NCI-H748 (cell line): ENCODE data around the gene XAGE3.
"Not testable (repeated sequence)": the region's sequence is repeated elsewhere in the genome, so short reads cannot be mapped to it uniquely, and the experiment has no call there.

Experiments
- DNase-seq: peaks from one replicate; lab custom pipeline; 2025; ENCODE audit not compliant: unreplicated experiment; lab: John Stamatoyannopoulos, UW

XAGE3 gene, protein sequence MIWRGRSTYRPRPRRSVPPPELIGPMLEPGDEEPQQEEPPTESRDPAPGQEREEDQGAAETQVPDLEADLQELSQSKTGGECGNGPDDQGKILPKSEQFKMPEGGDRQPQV

DNA sequence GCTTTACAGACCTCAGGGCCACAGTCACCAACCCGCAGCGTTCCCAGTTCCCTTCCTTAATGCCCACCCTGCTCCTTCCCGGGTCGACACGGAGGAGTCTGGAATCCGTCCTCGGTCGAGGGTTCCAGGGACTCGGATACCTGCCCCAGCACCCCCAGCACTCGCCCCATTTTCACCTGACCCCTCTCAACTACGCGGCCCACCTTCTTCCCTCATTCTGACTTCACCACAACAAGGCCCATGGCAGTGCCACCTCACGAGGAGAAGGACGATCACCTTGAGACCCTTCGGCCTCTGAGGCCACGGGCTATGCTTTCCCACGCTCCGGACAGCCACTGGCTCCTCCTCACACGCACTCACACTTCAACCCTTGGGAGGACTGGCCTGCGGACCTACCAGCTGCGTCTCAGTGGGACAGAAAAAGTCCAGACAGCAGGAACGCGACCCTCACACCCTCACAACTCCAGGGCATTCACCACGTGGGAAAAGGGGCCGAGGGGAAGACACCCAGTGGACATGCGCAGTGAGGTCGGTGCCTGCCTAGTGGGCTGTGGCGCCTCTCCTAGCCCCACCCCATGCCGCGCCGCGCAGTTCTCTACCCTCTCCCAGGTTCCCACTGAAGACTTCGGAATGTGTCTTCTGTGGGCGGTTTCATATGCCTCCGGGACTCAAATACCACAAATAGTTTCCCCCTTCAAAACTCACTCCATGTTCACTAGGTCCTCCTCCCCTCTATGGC, at the start of gene XAGE3:
Gene XAGE3, minus strand, starts transcription at position 474 of the 739 bp plus-strand sequence. CDS start 950 bp downstream, outside the sequence.
- DNase-seq = no peak

DNA sequence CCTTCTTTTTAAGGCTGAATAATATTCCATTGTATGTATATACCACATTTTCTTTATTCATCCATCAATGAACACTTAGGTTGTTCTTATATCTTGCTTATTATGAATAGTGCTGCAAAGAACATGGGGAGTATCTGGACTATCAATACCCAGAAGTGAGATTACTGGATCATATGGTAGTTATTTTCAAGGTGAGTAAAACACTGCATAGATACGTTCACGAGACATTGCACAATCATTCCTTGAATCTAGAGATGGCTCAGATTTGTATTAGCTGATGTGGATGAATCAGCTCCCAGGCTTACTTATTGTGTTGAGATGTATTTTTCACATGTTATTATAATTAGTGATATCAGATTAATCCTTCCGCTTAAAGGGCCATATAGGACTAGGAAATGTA, 46.8 kb upstream of the XAGE3 start:
- not testable (repeated sequence) for DNase-seq

DNA sequence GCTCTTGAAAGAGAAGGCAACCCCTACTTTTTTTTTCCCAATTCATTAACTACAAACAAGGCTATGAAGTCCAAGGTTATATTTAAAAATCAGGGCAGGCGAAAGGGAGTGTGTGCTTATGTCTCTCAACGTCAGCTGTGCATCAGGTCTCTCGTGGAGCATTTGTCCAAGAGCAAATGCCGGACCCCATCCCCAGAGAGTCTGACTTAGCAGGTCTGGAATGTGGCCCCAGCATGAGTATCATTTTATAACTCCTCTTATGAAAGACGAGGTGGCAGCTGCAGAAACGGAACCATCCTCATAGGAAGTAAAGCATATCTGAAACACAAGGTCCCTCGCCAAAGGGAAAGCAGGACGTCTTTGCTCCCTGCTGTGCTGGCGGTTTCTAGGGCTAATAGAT, 45.8 kb upstream of the XAGE3 start:
- DNase-seq = not testable (repeated sequence)

- not testable (repeated sequence) for DNase-seq
These were observed 41.6 kb upstream of the XAGE3 start for GRCh38 chrX:52909313-52909969.

DNA sequence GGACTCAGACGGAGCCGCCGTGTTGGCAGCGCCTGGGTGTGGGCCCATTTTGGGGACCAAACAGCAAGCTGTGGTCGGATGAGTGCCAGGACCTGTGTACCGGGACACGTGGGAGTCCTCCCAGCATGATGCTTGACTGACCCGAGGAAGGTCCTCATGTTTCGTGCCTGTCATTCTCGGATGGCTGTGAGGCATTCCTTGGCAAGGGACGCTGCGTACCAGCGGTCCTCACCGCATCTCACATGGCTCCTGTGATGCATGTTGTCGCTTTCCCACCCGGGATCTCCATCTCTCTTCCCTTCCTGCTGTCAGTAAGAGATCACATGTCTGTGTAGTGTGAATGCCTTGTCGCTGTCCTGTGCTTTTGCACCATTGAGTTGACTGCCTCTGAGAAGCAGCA, 40.0 kb upstream of the XAGE3 start:
- DNase-seq = not testable (repeated sequence)

- DNase-seq = not testable (repeated sequence)
These were observed 39.3 kb upstream of the XAGE3 start for GRCh38 chrX:52907137-52907536.

- not testable (repeated sequence) for DNase-seq
These were observed 38.2 kb upstream of the XAGE3 start for GRCh38 chrX:52906072-52906471.

GRCh38 chrX:52905531-52905930, 37.6 kb upstream of the XAGE3 start:
- not testable (repeated sequence) for DNase-seq

DNA sequence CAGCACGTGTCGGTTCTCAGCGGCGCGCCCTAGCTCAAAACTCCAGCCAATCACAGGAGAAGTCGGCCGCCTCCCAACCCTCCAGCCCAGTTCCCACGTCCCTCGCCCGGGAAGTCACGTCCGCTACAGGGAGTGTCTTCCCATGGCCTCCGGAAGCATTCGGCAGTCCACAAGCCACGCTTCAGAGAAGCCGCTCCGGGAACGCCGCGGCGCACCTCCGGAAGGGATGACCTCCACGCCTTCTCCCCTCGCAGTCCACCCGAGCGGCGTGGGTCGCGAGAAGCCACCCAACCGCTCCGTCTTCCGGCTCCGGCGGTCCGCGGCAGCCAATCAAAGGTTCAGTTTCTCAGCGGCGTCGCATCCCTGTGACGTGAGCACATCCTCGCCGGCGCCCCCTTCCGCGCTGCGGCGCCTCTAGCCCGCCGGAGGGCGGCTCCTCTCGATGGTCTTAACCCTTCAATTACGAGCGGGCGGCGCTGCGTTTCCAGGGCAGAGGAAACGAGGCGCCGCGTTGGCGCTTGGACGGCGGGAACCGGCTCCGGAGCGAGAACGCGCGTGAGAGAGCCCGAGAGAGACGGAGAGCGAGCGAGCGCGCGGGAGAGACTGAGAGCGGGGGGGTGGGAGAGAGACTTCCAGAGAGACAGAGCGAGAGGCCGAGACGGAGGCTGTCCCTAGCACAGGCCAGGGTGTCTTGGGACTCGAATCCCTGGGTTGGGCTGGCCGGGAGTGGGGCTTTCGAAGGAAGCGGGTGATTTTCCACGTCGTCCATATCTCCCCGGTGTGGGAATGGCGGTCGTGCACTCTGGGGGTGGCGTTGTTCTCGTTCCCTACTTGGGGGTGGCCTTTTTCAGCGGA, 29.2 kb upstream of the XAGE3 start, which contains the start of gene FAM156B:
Gene FAM156B, plus strand, starts transcription at position 476 of the 855 bp plus-strand sequence. CDS start 9,896 bp downstream, outside the sequence.
- not testable (repeated sequence) for DNase-seq

GRCh38 chrX:52896438-52896837, 28.6 kb upstream of the XAGE3 start:
- not testable (repeated sequence) for DNase-seq

DNA sequence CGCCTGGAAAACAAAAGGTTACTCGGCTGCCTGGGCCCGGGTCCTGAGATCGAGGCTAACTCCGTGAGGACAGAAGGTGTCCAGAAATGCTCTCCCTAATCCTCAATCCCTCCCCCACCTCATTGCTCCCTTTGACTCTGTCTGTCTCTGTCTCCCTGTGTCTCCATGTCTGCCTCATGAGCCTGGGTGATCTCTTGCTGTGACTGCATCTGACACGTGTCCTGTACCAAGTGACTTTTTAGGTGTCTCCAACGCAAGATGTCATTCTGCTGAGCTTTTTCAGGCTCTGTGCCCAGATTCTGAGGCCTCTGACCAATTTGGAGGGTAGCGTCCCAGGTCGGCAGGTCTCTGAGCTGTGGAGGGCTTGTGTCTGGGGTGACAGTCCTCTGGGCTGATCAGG, 20.2 kb upstream of the XAGE3 start:
- not testable (repeated sequence) for DNase-seq

DNA sequence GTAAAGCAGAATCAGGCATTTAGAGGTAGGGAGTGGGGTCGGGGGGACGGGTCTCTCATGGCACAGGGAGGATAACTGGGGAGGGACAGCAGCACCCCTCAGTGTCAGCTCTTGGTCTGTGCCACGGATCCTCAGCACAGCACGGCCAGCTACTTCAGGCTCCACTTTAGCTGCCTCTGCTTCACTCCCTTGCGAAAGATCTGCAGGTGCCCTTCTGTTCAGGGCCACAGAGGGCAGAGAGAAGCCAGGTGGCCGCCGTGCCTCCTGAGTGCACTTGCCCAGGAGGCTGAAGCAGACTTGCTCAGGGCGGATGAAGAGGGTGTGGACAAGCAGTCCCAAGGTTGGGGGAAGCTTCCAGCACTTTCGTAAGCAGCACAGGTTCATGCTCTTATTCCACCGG, 19.6 kb upstream of the XAGE3 start:
- DNase-seq = not testable (repeated sequence)

- DNase-seq = not testable (repeated sequence)
These were observed 8.5 kb upstream of the XAGE3 start for GRCh38 chrX:52876386-52876785.

- DNase-seq = not testable (repeated sequence)
These were observed 7.6 kb upstream of the XAGE3 start for GRCh38 chrX:52875436-52875835.

DNA sequence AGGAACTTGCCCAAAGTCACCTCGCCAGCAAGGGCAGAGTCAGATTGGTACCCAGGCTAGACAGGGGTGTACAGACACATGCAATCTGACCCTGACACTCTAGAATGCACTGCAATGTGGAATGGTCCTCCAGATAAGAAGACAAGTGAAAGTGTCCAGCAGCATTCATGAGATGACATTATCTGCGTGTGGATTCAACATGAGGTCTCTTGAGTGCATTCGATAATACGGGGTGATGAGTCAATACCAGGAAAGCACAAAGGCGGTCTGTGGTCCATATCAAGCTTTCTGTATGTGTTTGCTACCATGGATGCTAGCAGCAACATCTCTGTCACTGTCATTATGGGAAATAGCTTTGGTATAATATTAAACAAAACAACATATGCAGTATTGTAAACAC, 6.8 kb upstream of the XAGE3 start:
- DNase-seq = no peak

DNA sequence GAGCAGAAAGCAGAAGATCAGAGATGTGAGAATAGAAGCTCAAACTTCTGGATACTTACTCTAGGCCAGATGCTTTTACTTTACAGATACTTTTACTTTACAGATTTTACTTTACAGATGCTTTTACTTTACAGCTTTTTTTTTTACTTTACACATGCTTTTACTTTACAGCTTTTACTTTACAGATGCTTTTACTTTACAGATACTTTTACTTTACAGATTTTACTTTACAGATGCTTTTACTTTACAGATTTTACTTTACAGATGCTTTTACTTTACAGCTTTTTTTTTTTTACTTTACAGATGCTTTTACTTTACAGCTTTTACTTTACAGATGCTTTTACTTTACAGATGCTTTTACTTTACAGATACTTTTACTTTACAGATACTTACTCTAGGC, 5.9 kb upstream of the XAGE3 start:
- not testable (repeated sequence) for DNase-seq

- no peak for DNase-seq
These were observed 2.2 kb upstream of the XAGE3 start for GRCh38 chrX:52870046-52870445.

GRCh38 chrX:52865343-52865998, 2.4 kb downstream of the XAGE3 start:
- DNase-seq = no peak

- not testable (repeated sequence) for DNase-seq
These were observed 10.8 kb downstream of the XAGE3 start for GRCh38 chrX:52856991-52857525.
